GM18505 (cell line): ENCODE data around the gene TP73.

ENCODE experiments used
- ATAC-seq: cut with Tn5 transposase; IDR thresholded peaks from one replicate; pipeline ENCODE4 v1.9.1; 2021; ENCODE audit not compliant: unreplicated experiment
- POLR2A ChIP-seq: IDR thresholded peaks from 4 replicates; pipeline ENCODE4 v1.6.1; 2011; ENCODE audit warnings: borderline replicate concordance; ENCODE audit not compliant: insufficient read depth, insufficient read length; ENCODE audit errors: extremely low read depth

Gene TP73

GRCh38 chr1:3679799-3680453 is 27.6 kb downstream of the TP73 start:
- no peak for TF ChIP-seq POLR2A
- ATAC-seq = no peak

GRCh38 chr1:3680488-3681230 is 28.3 kb downstream of the TP73 start:
- no peak for TF ChIP-seq POLR2A
- ATAC-seq = no peak

GRCh38 chr1:3681231-3681897 is 29.0 kb downstream of the TP73 start:
- ATAC-seq = no peak
- TF ChIP-seq POLR2A = no peak

- no peak for ATAC-seq
- no peak for TF ChIP-seq POLR2A
These were observed 29.8 kb downstream of the TP73 start for GRCh38 chr1:3681898-3682806.

GRCh38 chr1:3683197-3683596 is 30.9 kb downstream of the TP73 start:
- ATAC-seq = no peak
- no peak for TF ChIP-seq POLR2A

GRCh38 chr1:3683992-3684391 is 31.7 kb downstream of the TP73 start:
- no peak for TF ChIP-seq POLR2A
- no peak for ATAC-seq

GRCh38 chr1:3685222-3685621 is 32.9 kb downstream of the TP73 start:
- no peak for TF ChIP-seq POLR2A
- no peak for ATAC-seq

- TF ChIP-seq POLR2A = no peak
- no peak for ATAC-seq
These were observed 33.6 kb downstream of the TP73 start for GRCh38 chr1:3685906-3686305.

- no peak for ATAC-seq
- TF ChIP-seq POLR2A = no peak
These were observed 35.2 kb downstream of the TP73 start for GRCh38 chr1:3687504-3687903.

- no peak for ATAC-seq
- TF ChIP-seq POLR2A = no peak
These were observed 36.2 kb downstream of the TP73 start for GRCh38 chr1:3688356-3689137.

- no peak for ATAC-seq
- no peak for TF ChIP-seq POLR2A
These were observed 36.9 kb downstream of the TP73 start for GRCh38 chr1:3689138-3689750.
